ENCODE results near the gene NUDT21. TPM values are rescaled to one million over a fixed set of nuclear protein-coding genes. Genes with fewer than 3 reads are reported as not detected.

The NUDT21 gene
- total RNA-seq, 2 experiments from 2014 or later: 296 to 306 TPM

DNA sequence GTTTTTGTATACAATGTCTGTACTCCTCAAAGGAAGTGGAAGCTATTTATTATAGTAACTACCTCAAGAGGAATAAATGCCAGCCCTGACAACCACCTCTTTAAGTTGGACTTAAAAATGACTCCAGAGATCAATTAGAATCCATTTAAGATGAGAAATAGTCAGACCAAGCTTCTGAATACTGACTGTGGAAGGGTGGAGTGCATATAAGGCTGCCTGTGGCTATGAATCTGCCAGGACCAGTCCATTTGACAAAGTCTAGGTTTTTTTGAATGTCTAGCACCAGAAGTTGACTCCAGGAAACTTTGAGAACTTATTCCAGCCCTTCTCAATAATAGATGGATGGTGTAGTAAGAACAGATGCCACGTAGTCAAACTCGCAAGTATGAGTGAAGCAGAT is 15.2 kb upstream of the NUDT21 start:
- H3K27me3 Mint-ChIP-seq: no peaks in the 10 kb centered on the region
- H3K4me1 Mint-ChIP-seq (ENCODE audit: low read depth): no peaks in the 10 kb centered on the region
- H3K4me3 Mint-ChIP-seq: no peak overlapping the region
- ATAC-seq (no peak), DNase-seq (no peak)
- intact Hi-C loops (cut with micrococcal nuclease): no loop called here
- H3K36me3 Mint-ChIP-seq (ENCODE audit: low read depth): peaks cover 58% of the 10 kb centered on the region
- no peak overlapping the region for H3K27ac Mint-ChIP-seq
- CTCF ChIA-PET: no interaction called here
- POLR2A ChIA-PET: interaction anchor here (1.1 kb wide), 1 partner anchor 13 kb away, joined by 3 read pairs; no protein-coding TSS in a partner anchor
- TF ChIP-seq CTCF (IDR thresholded peaks at IDR 0.05): no peak
- H3K9me3 Mint-ChIP-seq: no peaks in the 10 kb centered on the region

GRCh38 chr16:56463153-56463552 is 12.0 kb upstream of the NUDT21 start:
- ChIA-PET CTCF (interaction anchor here (0.6 kb wide), 1 partner anchor 50 kb away, joined by 4 read pairs; no protein-coding TSS in a partner anchor), POLR2A (no interaction called here)
- Mint-ChIP-seq H3K9me3 (no peaks in the 10 kb centered on the region), H3K4me3 (no peak overlapping the region), H3K36me3 (ENCODE audit: low read depth) (peaks cover 48% of the 10 kb centered on the region), H3K27ac (no peak overlapping the region), H3K4me1 (ENCODE audit: low read depth) (peaks cover under 1% of the 10 kb centered on the region), H3K27me3 (no peaks in the 10 kb centered on the region)
- DNase-seq (no peak), ATAC-seq (no peak)
- no peak for TF ChIP-seq CTCF (IDR thresholded peaks at IDR 0.05)
- intact Hi-C loops (cut with micrococcal nuclease): no loop called here

GRCh38 chr16:56462064-56462796 is 11.1 kb upstream of the NUDT21 start:
- Mint-ChIP-seq H3K36me3 (ENCODE audit: low read depth) (peaks cover 53% of the 10 kb centered on the region), H3K9me3 (no peaks in the 10 kb centered on the region), H3K4me3 (no peak overlapping the region), H3K27ac (no peak overlapping the region), H3K4me1 (ENCODE audit: low read depth) (peaks cover 2% of the 10 kb centered on the region), H3K27me3 (no peaks in the 10 kb centered on the region)
- no peak for DNase-seq
- intact Hi-C loops (cut with micrococcal nuclease): no loop called here
- TF ChIP-seq CTCF (IDR thresholded peaks at IDR 0.05): no peak
- ChIA-PET CTCF (no interaction called here), POLR2A (no interaction called here)
- no peak for ATAC-seq

DNA sequence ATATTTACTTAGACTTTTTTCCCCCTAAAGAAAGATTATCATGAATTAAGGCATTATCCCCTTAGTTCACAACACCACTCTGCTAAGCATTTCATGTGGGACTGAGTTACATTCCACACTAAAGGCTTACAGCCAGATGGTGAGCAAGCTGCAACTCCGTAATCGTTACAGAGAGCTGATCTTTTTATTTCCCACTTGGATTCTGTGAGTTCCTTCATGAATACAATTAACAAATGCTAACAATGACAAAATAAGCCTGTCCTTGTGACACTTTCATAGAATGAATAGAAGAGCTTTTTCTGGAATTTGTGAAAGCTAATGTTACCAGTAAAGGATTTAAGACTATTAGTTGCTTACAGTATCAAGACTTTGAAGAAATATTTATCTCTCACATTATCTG is 9.0 kb upstream of the NUDT21 start:
- Mint-ChIP-seq H3K4me3 (no peak overlapping the region), H3K4me1 (ENCODE audit: low read depth) (peaks cover 5% of the 10 kb centered on the region), H3K27me3 (no peaks in the 10 kb centered on the region), H3K27ac (no peak overlapping the region), H3K9me3 (no peaks in the 10 kb centered on the region), H3K36me3 (ENCODE audit: low read depth) (peaks cover 58% of the 10 kb centered on the region)
- no peak for TF ChIP-seq CTCF (IDR thresholded peaks at IDR 0.05)
- ChIA-PET POLR2A (interaction anchor here (0.8 to 0.9 kb wide), 2 partner anchors 10 to 60 kb away, joined by 3 read pairs; partner anchors contain the start of gene BBS2), CTCF (interaction anchor here (1.1 to 1.9 kb wide), 3 partner anchors 9 to 38 kb away, joined by 3 to 5 read pairs (median 3); partner anchors contain the start of genes NUDT21 and OGFOD1)
- no peak for ATAC-seq
- intact Hi-C loops (cut with micrococcal nuclease): no loop called here
- DNase-seq: no peak

DNA sequence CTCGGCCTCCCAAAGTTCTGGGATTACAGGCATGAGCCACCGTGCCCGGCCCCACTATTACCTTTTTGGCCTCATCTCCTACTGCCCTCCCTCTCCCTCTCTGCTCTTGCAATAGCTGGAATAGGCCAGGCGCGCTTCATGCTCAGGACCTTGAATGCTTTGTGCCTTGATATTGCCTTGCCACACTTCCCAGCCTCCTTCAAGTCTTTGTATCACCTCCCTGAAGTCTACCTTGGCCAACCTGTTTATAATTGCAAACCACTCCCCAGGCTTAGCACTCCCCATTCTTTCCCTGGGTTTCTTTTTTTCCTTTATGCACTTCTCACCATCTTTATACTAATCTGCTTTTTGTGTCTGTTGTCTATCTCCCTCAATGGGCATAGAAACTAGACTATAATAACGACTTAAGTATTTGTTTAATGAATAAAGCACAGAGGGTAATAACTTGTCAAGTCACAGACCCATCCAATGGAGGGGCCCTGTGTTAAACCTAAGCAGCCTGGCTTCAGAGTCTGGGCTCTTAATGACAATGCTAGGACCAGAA is 6.9 kb upstream of the NUDT21 start:
- no peaks in the 10 kb centered on the region for H3K27me3 Mint-ChIP-seq
- H3K36me3 Mint-ChIP-seq (ENCODE audit: low read depth): peaks cover 58% of the 10 kb centered on the region
- DNase-seq (no peak), ATAC-seq (no peak)
- intact Hi-C loops (cut with micrococcal nuclease): no loop called here
- POLR2A ChIA-PET: interaction anchor here (1.4 kb wide), 1 partner anchor 12 kb away, joined by 3 read pairs; no protein-coding TSS in a partner anchor
- TF ChIP-seq CTCF (IDR thresholded peaks at IDR 0.05): no peak
- H3K9me3 Mint-ChIP-seq: no peaks in the 10 kb centered on the region
- H3K4me3 Mint-ChIP-seq: no peak overlapping the region
- CTCF ChIA-PET: no interaction called here
- H3K4me1 Mint-ChIP-seq (ENCODE audit: low read depth): peaks cover 9% of the 10 kb centered on the region
- no peak overlapping the region for H3K27ac Mint-ChIP-seq
